Neural progenitor cell (in vitro differentiated cells): ENCODE measurements around the gene KLK3. TPM values are rescaled to one million over a fixed set of nuclear protein-coding genes. Genes with fewer than 3 reads are reported as not detected.

Experiments used
- DNase-seq: peaks from one replicate; pipeline ENCODE4 v3.0.0-alpha.2; 2016; ENCODE audit warnings: low spot score
- H2AFZ ChIP-seq: fragments of 200-600 bp; sonication (generic); replicated peaks from 2 replicates; pipeline ENCODE4 v1.6.1; 2016; ENCODE audit warnings: antibody characterized with exemption
- H3F3A ChIP-seq: fragments of 200-600 bp; sonication (generic); 2 replicates; pipeline ENCODE4 v1.6.1; 2016; ENCODE audit warnings: antibody characterized with exemption, low read depth
- H3K27ac ChIP-seq: fragments of 200-600 bp; sonication (generic); 2 replicates; pipeline ENCODE4 v1.5.1; 2016; ENCODE audit warnings: mild to moderate bottlenecking
- H3K27me3 ChIP-seq: fragments of 200-600 bp; sonication (generic); 2 replicates; pipeline ENCODE4 v1.6.1; 2016; ENCODE audit warnings: mild to moderate bottlenecking, moderate library complexity
- H3K36me3 ChIP-seq: fragments of 200-600 bp; sonication (generic); 2 replicates; pipeline ENCODE4 v1.5.1; 2016
- H3K4me1 ChIP-seq: fragments of 200-600 bp; sonication (generic); 2 replicates; pipeline ENCODE4 v1.6.1; 2016; ENCODE audit warnings: mixed run types
- H3K4me2 ChIP-seq: fragments of 200-600 bp; sonication (generic); 2 replicates; pipeline ENCODE4 v1.6.1; 2016
- H3K4me3 ChIP-seq: fragments of 200-600 bp; sonication (generic); 2 replicates; pipeline ENCODE4 v1.5.1; 2016
- H3K79me2 ChIP-seq: fragments of 200-600 bp; sonication (generic); 2 replicates; pipeline ENCODE4 v1.6.1; 2016; ENCODE audit warnings: low read depth
- H3K9ac ChIP-seq: fragments of 200-600 bp; sonication (generic); 2 replicates; pipeline ENCODE4 v1.6.1; 2016
- H3K9me3 ChIP-seq: fragments of 200-600 bp; sonication (generic); 2 replicates; pipeline ENCODE4 v1.5.1; 2016; ENCODE audit warnings: low read depth
- H4K20me1 ChIP-seq: fragments of 200-600 bp; sonication (generic); 2 replicates; pipeline ENCODE4 v1.6.1; 2016; ENCODE audit warnings: low read depth
- H3K27ac Mint-ChIP-seq: 3 replicates; pipeline ENCODE4 v1.8.0; 2021; ENCODE audit warnings: mixed read lengths
- H3K27me3 Mint-ChIP-seq: 2 replicates; pipeline ENCODE4 v1.8.0; 2022; ENCODE audit warnings: low read depth, mild to moderate bottlenecking, inconsistent platforms, moderate library complexity, mixed read lengths; ENCODE audit not compliant: insufficient read depth
- H3K36me3 Mint-ChIP-seq: 3 replicates; pipeline ENCODE4 v1.8.0; 2021; ENCODE audit warnings: mixed read lengths
- H3K4me1 Mint-ChIP-seq: 3 replicates; pipeline ENCODE4 v1.8.0; 2021; ENCODE audit warnings: mixed read lengths
- H3K4me3 Mint-ChIP-seq: 3 replicates; pipeline ENCODE4 v1.8.0; 2021; ENCODE audit warnings: mild to moderate bottlenecking, moderate library complexity, mixed read lengths
- H3K9me3 Mint-ChIP-seq: 3 replicates; pipeline ENCODE4 v1.8.0; 2020; ENCODE audit warnings: mixed read lengths
- EZH2 ChIP-seq: fragments of 200-600 bp; sonication (generic); IDR thresholded peaks from 2 replicates; pipeline ENCODE4 v1.6.1; 2017; ENCODE audit warnings: antibody characterized with exemption, mild to moderate bottlenecking, moderate library complexity
- EZH2phosphoT487 ChIP-seq: fragments of 200-600 bp; sonication (generic); IDR thresholded peaks from 2 replicates; pipeline ENCODE4 v1.6.1; 2017; ENCODE audit warnings: antibody characterized with exemption
- total RNA-seq: library from RNA; depleted of rRNA; stranded (reverse); fragments of >200 nt; gene quantifications from 2 replicates; pipeline ENCODE4 v1.2.3, GENCODE V29; 2015; ENCODE audit warnings: low replicate concordance
- TF ChIP-seq, protein P1 (sequence below): fragments of 200-600 bp; sonication (generic); IDR thresholded peaks from 2 replicates; pipeline ENCODE4 v1.5.1; 2017; ENCODE audit warnings: antibody characterized with exemption, mild to moderate bottlenecking

Gene KLK3
- total RNA-seq, 1 donor from 2014 or later = not detected

DNA sequence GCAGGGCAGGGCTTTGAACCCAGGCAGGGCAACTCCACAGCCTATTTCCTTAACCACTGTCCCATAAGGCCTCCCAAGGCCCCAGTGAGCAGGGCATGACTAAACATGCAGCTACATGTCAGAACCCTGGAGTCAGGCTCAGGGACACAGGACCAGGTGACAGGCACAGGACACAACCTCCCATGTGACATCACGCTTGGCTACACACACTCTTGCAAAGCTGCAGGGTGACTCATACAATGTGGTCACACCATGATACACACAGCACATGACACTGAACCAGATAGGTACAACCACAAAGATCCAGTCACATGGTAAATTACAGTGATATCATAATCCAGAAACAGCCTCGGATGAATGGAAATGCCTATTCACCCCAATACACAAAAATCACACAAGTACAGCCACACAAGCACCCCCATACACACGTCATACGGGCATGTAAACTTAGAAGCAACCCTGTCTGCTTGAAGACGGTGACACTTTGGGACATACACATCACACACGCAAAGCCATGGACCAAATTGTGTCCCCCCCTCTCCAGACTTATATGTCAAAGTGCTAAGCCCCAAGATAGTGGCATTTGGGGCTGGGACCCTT is 42.0 kb downstream of the KLK3 start:
- Histone ChIP-seq H3K36me3 (no peaks in the 10 kb centered on the region), H3K4me3 (no peak overlapping the region), H3K27me3 (peaks cover 16% of the 10 kb centered on the region), H3K4me1 (no peaks in the 10 kb centered on the region), H3K9me3 (no peaks in the 10 kb centered on the region), H3K4me2 (no peak overlapping the region), H3F3A (no peaks in the 10 kb centered on the region), H4K20me1 (no peaks in the 10 kb centered on the region), H3K9ac (no peak overlapping the region), H3K27ac (no peak overlapping the region), H3K79me2 (no peaks in the 10 kb centered on the region), H2AFZ (no peak overlapping the region)
- H3K36me3 Mint-ChIP-seq = no peaks in the 10 kb centered on the region
- peaks cover 3% of the 10 kb centered on the region for H3K4me1 Mint-ChIP-seq
- peaks cover 24% of the 10 kb centered on the region for H3K27me3 Mint-ChIP-seq
- H3K4me3 Mint-ChIP-seq = no peak overlapping the region
- TF ChIP-seq, protein P1, sequence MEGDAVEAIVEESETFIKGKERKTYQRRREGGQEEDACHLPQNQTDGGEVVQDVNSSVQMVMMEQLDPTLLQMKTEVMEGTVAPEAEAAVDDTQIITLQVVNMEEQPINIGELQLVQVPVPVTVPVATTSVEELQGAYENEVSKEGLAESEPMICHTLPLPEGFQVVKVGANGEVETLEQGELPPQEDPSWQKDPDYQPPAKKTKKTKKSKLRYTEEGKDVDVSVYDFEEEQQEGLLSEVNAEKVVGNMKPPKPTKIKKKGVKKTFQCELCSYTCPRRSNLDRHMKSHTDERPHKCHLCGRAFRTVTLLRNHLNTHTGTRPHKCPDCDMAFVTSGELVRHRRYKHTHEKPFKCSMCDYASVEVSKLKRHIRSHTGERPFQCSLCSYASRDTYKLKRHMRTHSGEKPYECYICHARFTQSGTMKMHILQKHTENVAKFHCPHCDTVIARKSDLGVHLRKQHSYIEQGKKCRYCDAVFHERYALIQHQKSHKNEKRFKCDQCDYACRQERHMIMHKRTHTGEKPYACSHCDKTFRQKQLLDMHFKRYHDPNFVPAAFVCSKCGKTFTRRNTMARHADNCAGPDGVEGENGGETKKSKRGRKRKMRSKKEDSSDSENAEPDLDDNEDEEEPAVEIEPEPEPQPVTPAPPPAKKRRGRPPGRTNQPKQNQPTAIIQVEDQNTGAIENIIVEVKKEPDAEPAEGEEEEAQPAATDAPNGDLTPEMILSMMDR = no peak
- no peak for TF ChIP-seq EZH2
- no peak for TF ChIP-seq EZH2phosphoT487
- H3K27ac Mint-ChIP-seq = no peak overlapping the region
- peaks cover 7% of the 10 kb centered on the region for H3K9me3 Mint-ChIP-seq
- DNase-seq = no peak

- no peaks in the 10 kb centered on the region for H4K20me1 ChIP-seq
- Mint-ChIP-seq H3K27ac (no peak overlapping the region), H3K9me3 (peaks cover 7% of the 10 kb centered on the region), H3K4me3 (no peak overlapping the region), H3K4me1 (peaks cover 3% of the 10 kb centered on the region), H3K27me3 (peaks cover 24% of the 10 kb centered on the region), H3K36me3 (no peaks in the 10 kb centered on the region)
- no peak overlapping the region for H3K27ac ChIP-seq
- no peaks in the 10 kb centered on the region for H3K4me1 ChIP-seq
- no peaks in the 10 kb centered on the region for H3K9me3 ChIP-seq
- no peak overlapping the region for H2AFZ ChIP-seq
- peaks cover 17% of the 10 kb centered on the region for H3K27me3 ChIP-seq
- H3K79me2 ChIP-seq = no peaks in the 10 kb centered on the region
- H3K36me3 ChIP-seq = no peaks in the 10 kb centered on the region
- no peak overlapping the region for H3K4me2 ChIP-seq
- H3K9ac ChIP-seq = no peak overlapping the region
- DNase-seq = no peak
- H3K4me3 ChIP-seq = no peak overlapping the region
- TF ChIP-seq, protein P1 = no peak
- TF ChIP-seq EZH2phosphoT487 = no peak
- TF ChIP-seq EZH2 = no peak
- no peaks in the 10 kb centered on the region for H3F3A ChIP-seq
Measured at GRCh38 chr19:50897191-50897607, 42.5 kb downstream of the KLK3 start.

GRCh38 chr19:50897612-50898011 is 42.9 kb downstream of the KLK3 start:
- Mint-ChIP-seq H3K27ac (no peak overlapping the region), H3K27me3 (peaks cover 20% of the 10 kb centered on the region), H3K36me3 (no peaks in the 10 kb centered on the region), H3K4me3 (peak overlapping the region; percentile 6), H3K4me1 (peaks cover 3% of the 10 kb centered on the region), H3K9me3 (peaks cover 7% of the 10 kb centered on the region)
- TF ChIP-seq EZH2 (no peak), EZH2phosphoT487 (no peak)
- TF ChIP-seq, protein P1 = no peak
- Histone ChIP-seq H4K20me1 (no peaks in the 10 kb centered on the region), H2AFZ (no peak overlapping the region), H3K79me2 (no peaks in the 10 kb centered on the region), H3F3A (no peaks in the 10 kb centered on the region), H3K27me3 (peaks cover 17% of the 10 kb centered on the region), H3K9ac (no peak overlapping the region), H3K4me2 (no peak overlapping the region), H3K36me3 (no peaks in the 10 kb centered on the region), H3K27ac (no peak overlapping the region), H3K4me1 (no peaks in the 10 kb centered on the region), H3K9me3 (no peaks in the 10 kb centered on the region), H3K4me3 (no peak overlapping the region)
- DNase-seq = no peak
